K562 (cell line): ENCODE results near the gene VAMP4. TPM values are rescaled to one million over a fixed set of nuclear protein-coding genes. Genes with fewer than 3 reads are reported as not detected.

Source experiments
- ATAC-seq: fragments of 200-7000 bp; cut with Tn5 transposase; 3 replicates; pipeline ENCODE4 v1.9.1; 2020; ENCODE audit warnings: moderate library complexity
- BruUV-seq: library from RNA; stranded (reverse); fragments of 400-500 nt; replicated peaks from 2 replicates; lab custom pipeline; 2021; lab: Mats Ljungman, UMichigan
- CTCF ChIA-PET: fragments of 300-600 bp; formaldehyde crosslinking; extraction: SDS; loops from one replicate; lab custom pipeline; 2021; ENCODE audit warnings: low intra/inter-chr PET ratio; lab: Yijun Ruan, JAX
- POLR2A ChIA-PET: fragments of 300-600, 350-650 bp; sonication (Branson Sonifier 250); formaldehyde crosslinking; extraction: SDS; loops from one replicate; lab custom pipeline; 2021; ENCODE audit warnings: antibody characterized with exemption, inconsistent platforms; lab: Yijun Ruan, JAX
- DNase-seq, 4 experiments: peaks; one replicate each; pipeline versions ENCODE4 v3.0.0 to v3.0.0-alpha.2; 2011 to 2018; ENCODE audit warnings: low spot score in 3 of 4, mixed read lengths in 3 of 4; ENCODE audit errors: extremely low read depth in 1 of 4
- FAIRE-seq: peaks from 2 replicates; lab custom pipeline; 2011; peaks lifted over from hg19 to GRCh38; lab: Jason Lieb, UNC
- H2AFZ ChIP-seq: 2 replicates; pipeline ENCODE4 v1.6.0; 2011; ENCODE audit warnings: low read depth, low read length, control low read depth, inconsistent platforms
- H3K27ac ChIP-seq: fragments of 200-600 bp; 3 replicates; pipeline ENCODE4 v1.8.0; 2011; ENCODE audit warnings: low read depth, mild to moderate bottlenecking, control low read depth, inconsistent platforms, low read length, moderate library complexity, mixed read lengths; ENCODE audit errors: extremely low read depth
- H3K27me3 ChIP-seq, 2 experiments: fragments of 300-600 bp in 1 of 2; 2 replicates in 1 of 2; 3 replicates in 1 of 2; pipeline versions ENCODE4 v1.6.0 to v1.8.0; 2011; ENCODE audit warnings: inconsistent platforms in 2 of 2, low read length in 2 of 2, mild to moderate bottlenecking in 1 of 2, mixed read lengths in 1 of 2, moderate library complexity in 1 of 2; ENCODE audit not compliant: control insufficient read depth in 2 of 2, insufficient read depth in 2 of 2
- H3K36me3 ChIP-seq: fragments of 300-600 bp; 3 replicates; pipeline ENCODE4 v1.8.0; 2011; ENCODE audit warnings: mild to moderate bottlenecking, low read length, inconsistent platforms; ENCODE audit not compliant: control insufficient read depth, insufficient read depth
- H3K4me1 ChIP-seq, 2 experiments: fragments of 200-600 bp in 1 of 2; replicated peaks in 1 of 2; 2 replicates in 1 of 2; 3 replicates in 1 of 2; pipeline versions ENCODE4 v1.5.1 to v1.8.0; 2011; ENCODE audit warnings: inconsistent platforms in 2 of 2, low read length in 2 of 2, mild to moderate bottlenecking in 1 of 2, mixed read lengths in 1 of 2, moderate library complexity in 1 of 2; ENCODE audit not compliant: control insufficient read depth in 2 of 2, insufficient read depth in 2 of 2
- H3K4me2 ChIP-seq: 2 replicates; pipeline ENCODE4 v1.6.1; 2011; ENCODE audit warnings: low read length, control low read depth, inconsistent platforms, mixed read lengths; ENCODE audit not compliant: insufficient read depth
- H3K4me3 ChIP-seq: fragments of 200-600 bp; sonication (generic), shearing (Covaris generic); 2 replicates; pipeline ENCODE4 v1.5.1; 2016; ENCODE audit warnings: control low read depth, inconsistent platforms
- H3K79me2 ChIP-seq: fragments of 200-600 bp; 3 replicates; pipeline ENCODE4 v1.8.0; 2011; ENCODE audit warnings: low read length, inconsistent platforms; ENCODE audit not compliant: control insufficient read depth, insufficient read depth
- H3K9ac ChIP-seq, 2 experiments: 2 replicates each; pipeline versions ENCODE4 v1.6.0 to v1.6.1; 2011; ENCODE audit warnings: low read depth in 2 of 2, low read length in 2 of 2, control low read depth in 1 of 2, inconsistent platforms in 1 of 2, mild to moderate bottlenecking in 1 of 2, mixed read lengths in 1 of 2; ENCODE audit not compliant: insufficient read depth in 1 of 2
- H3K9me1 ChIP-seq: one replicate; pipeline ENCODE4 v1.6.0; 2011; ENCODE audit warnings: inconsistent platforms, mild to moderate bottlenecking, low read length, moderate library complexity; ENCODE audit not compliant: control insufficient read depth, insufficient read depth
- H3K9me3 ChIP-seq: replicated peaks from 2 replicates; pipeline ENCODE4 v1.5.1; 2011; ENCODE audit warnings: low read depth, low read length, inconsistent platforms; ENCODE audit not compliant: control insufficient read depth, insufficient read depth
- H4K20me1 ChIP-seq: replicated peaks from 2 replicates; pipeline ENCODE4 v1.6.1; 2011; ENCODE audit warnings: low read length, inconsistent platforms, mixed read lengths; ENCODE audit not compliant: control insufficient read depth, insufficient read depth
- LEF1 ChIP-seq: fragments of 450-650 bp; IDR thresholded peaks from 2 replicates; pipeline ENCODE4 v1.6.1; 2016; ENCODE audit warnings: mild to moderate bottlenecking
- MYNN ChIP-seq, 2 experiments: sonication (generic); formaldehyde crosslinking in 1 of 2; IDR thresholded peaks; 2 replicates each; pipeline versions ENCODE4 v1.5.0 to v1.6.1; 2016 to 2020; ENCODE audit warnings: antibody characterized with exemption in 1 of 2, missing genetic modification reagents in 1 of 2
- POLR2G ChIP-seq: fragments of 200-400 bp; formaldehyde crosslinking; IDR thresholded peaks from 2 replicates; pipeline ENCODE4 v1.6.1; 2017; ENCODE audit warnings: low read depth, mild to moderate bottlenecking, antibody characterized with exemption, low read length, moderate library complexity
- RERE ChIP-seq: sonication (generic); formaldehyde crosslinking; IDR thresholded peaks from 2 replicates; pipeline ENCODE4 v1.8.0; 2023; ENCODE audit warnings: missing genetic modification reagents, mild to moderate bottlenecking, borderline replicate concordance
- STAT5A ChIP-seq: IDR thresholded peaks from 2 replicates; pipeline ENCODE4 v1.6.1; 2012; ENCODE audit warnings: low read length, inconsistent platforms, borderline replicate concordance
- ZFP1 ChIP-seq: fragments of 450-650 bp; formaldehyde crosslinking; IDR thresholded peaks from 2 replicates; pipeline ENCODE4 v1.4.0; 2020; ENCODE audit warnings: mild to moderate bottlenecking, mixed read lengths
- WGBS: fragments of 100-300 bp; shearing (Covaris generic); methylation state at CpG from one replicate; pipeline ENCODE4 v1.1.6; 2016; ENCODE audit warnings: low coverage, mixed read lengths; ENCODE audit not compliant: insufficient coverage; ENCODE audit errors: missing lambda C conversion rate; 5-methylcytosine and 5-hydroxymethylcytosine counted together
- in situ Hi-C: fragments of 300-500 bp; cut with MboI; formaldehyde crosslinking; loops from 4 replicates; pipeline ENCODE4 v1.15.0; 2018; ENCODE audit warnings: inconsistent platforms, mixed read lengths
- intact Hi-C: fragments of 100-400 bp; cut with micrococcal nuclease; formaldehyde crosslinking; loops from 2 replicates; pipeline ENCODE4 v1.14.2; 2022
- polyA plus RNA-seq, 8 experiments: library from polyadenylated mRNA; depleted of rRNA in 4 of 8; stranded (reverse) in 5 of 8; unstranded in 3 of 8; fragments of >200 nt; fragmentation: Nextera tagmentation in 2 of 8; fragmentation: Illumina TruSeq in 1 of 8; extraction: Ambion mirVana in 2 of 8; extraction: Trizol in 1 of 8; gene quantifications; 2 replicates each; pipeline versions ENCODE4 v1.2.1 to v1.2.3, GENCODE V29; 2011 to 2014; ENCODE audit warnings: inconsistent platforms in 1 of 8, missing spikeins in 1 of 8
- total RNA-seq, 7 experiments: library from RNA; depleted of rRNA in 6 of 7; stranded (reverse); fragments of >200 nt in 6 of 7; fragmentation: Illumina TruSeq in 2 of 7; extraction: Trizol in 2 of 7; gene quantifications; 2 replicates each; pipeline versions ENCODE4 v1.2.1 to v1.2.3, GENCODE V29; 2011 to 2021; ENCODE audit warnings: low replicate concordance in 1 of 7

Gene VAMP4
- total and polyA plus RNA-seq, 9 of the 15 experiments (the other 6 are each of a cell fraction or from before 2014, with no cell fraction given), result 3.3 to 21.4 (median 11.9) TPM

- TF ChIP-seq RERE (no peak), MYNN (IDR thresholded peaks at IDR 0.05) (no peak), MYNN (CRISPR knock-in tag; IDR thresholded peaks at IDR 0.05) (no peak)
Observed at GRCh38 chr1:171718216-171718615, 23.6 kb downstream of the VAMP4 start (continued).

- H3K9me3 ChIP-seq, result no peaks in the 10 kb centered on the region
- H3K36me3 ChIP-seq, result peaks cover 7% of the 10 kb centered on the region; the same call in 2 of the 3 replicates
- TF ChIP-seq STAT5A (0 out of 2 replicates have a peak, but pooled peaks have one; percentile 6), LEF1 (no peak), ZFP1 (CRISPR knock-in tag) (peak; percentile 74), POLR2G (no peak)
- TF ChIP-seq, all 486 proteins: peak for 2
- Histone ChIP-seq H3K79me2 (no peaks in the 10 kb centered on the region), H2AFZ (no peak overlapping the region), H3K4me2 (no peak overlapping the region), H3K4me1 (peaks cover 0 to 4% of the 10 kb centered on the region in 2 experiments; a peak in 2 of 5 replicates), H3K27ac (no peak overlapping the region), H3K9ac (no peak overlapping the region), H3K4me3 (no peak overlapping the region), H3K9me1 (no peaks in the 10 kb centered on the region), H4K20me1 (no peaks in the 10 kb centered on the region), H3K27me3 (no peaks in the 10 kb centered on the region)
- ChIA-PET CTCF (interaction anchor here (0.6 kb wide), 1 partner anchor 268 kb away, joined by 3 read pairs; no protein-coding TSS in a partner anchor), POLR2A (interaction anchor here (1.1 to 1.2 kb wide), 2 partner anchors 65 to 269 kb away, joined by 3 read pairs; no protein-coding TSS in a partner anchor)
- ATAC-seq (peak; percentile 79), DNase-seq (peak in 1 of 4 experiments; percentile 30), FAIRE-seq (no peak)
- no TSS peak for BruUV-seq
- in situ Hi-C loops, result no loop called here
- intact Hi-C loops, result loop anchor here (2.0 to 10.0 kb wide), 2 partner anchors 72 to 232 kb away; partner anchors contain the start of gene PRRC2C
- 26% methylated on average over 2 of the region's 2 CpGs for WGBS
Observed at GRCh38 chr1:171717062-171717718, 24.7 kb downstream of the VAMP4 start.
